Endothelial cell (in vitro differentiated cells): ENCODE measurements around the gene MPP3. TPM values are rescaled to one million over a fixed set of nuclear protein-coding genes. Genes with fewer than 3 reads are reported as not detected.
A peak's percentile ranks its signal among the peaks of the same experiment; 100 is the strongest.

Experiments used
- DNase-seq: peaks from one replicate; pipeline ENCODE4 v3.0.0; 2021; ENCODE audit warnings: low spot score
- H3K27ac Mint-ChIP-seq: one replicate; pipeline ENCODE4 v1.8.0; 2021; ENCODE audit warnings: mixed read lengths, inconsistent platforms; ENCODE audit not compliant: unreplicated experiment
- H3K27me3 Mint-ChIP-seq: one replicate; pipeline ENCODE4 v1.8.0; 2021; ENCODE audit warnings: mild to moderate bottlenecking, moderate library complexity, mixed read lengths, inconsistent platforms; ENCODE audit not compliant: unreplicated experiment
- H3K36me3 Mint-ChIP-seq: one replicate; pipeline ENCODE4 v1.8.0; 2021; ENCODE audit warnings: mild to moderate bottlenecking, low read depth, mixed read lengths, inconsistent platforms; ENCODE audit not compliant: unreplicated experiment
- H3K4me1 Mint-ChIP-seq: one replicate; pipeline ENCODE4 v1.8.0; 2021; ENCODE audit warnings: mild to moderate bottlenecking, mixed read lengths, inconsistent platforms; ENCODE audit not compliant: unreplicated experiment
- H3K4me3 Mint-ChIP-seq: one replicate; pipeline ENCODE4 v1.8.0; 2021; ENCODE audit warnings: mild to moderate bottlenecking, mixed read lengths, inconsistent platforms; ENCODE audit not compliant: unreplicated experiment
- H3K9me3 Mint-ChIP-seq: one replicate; pipeline ENCODE4 v1.8.0; 2021; ENCODE audit warnings: mixed read lengths, inconsistent platforms; ENCODE audit not compliant: unreplicated experiment
- total RNA-seq: library from RNA; stranded (reverse); fragmentation: NEBNext Ultra II Directional; extraction: Animal tissue kit (Norgen Biotek cat#: 25700); gene quantifications from one replicate; pipeline ENCODE4 v1.2.1, GENCODE V29; 2021; ENCODE audit not compliant: unreplicated experiment
- TF ChIP-seq, protein P1 (sequence below): fragments of 200-600 bp; sonication (generic); IDR thresholded peaks from one replicate; pipeline ENCODE4 v1.5.0; 2021; ENCODE audit warnings: antibody characterized with exemption; ENCODE audit not compliant: unreplicated experiment

MPP3 gene
- total RNA-seq, 1 donor from 2014 or later, result 5.2 TPM

DNA sequence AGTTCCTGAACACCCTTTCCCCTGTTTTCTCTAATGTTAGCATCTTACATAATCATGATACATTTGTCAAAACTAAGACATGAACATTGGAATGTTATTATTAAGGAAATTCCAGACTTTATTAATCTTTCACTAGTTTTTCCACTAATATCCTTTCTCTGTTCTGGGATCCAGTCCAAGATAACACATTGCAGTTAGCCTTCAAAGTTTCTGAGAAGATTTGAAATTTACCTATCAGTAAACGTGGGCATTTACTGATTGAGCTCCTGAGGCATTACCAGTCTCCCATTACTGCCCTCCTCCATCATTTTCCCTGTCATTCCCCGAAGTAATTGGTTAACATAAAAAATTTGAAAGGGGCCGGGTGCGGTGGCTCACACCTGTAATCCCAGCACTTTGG, 8.3 kb upstream of the MPP3 start:
- Mint-ChIP-seq H3K27me3 (peaks cover 6% of the 10 kb centered on the region), H3K4me1 (peaks cover 6% of the 10 kb centered on the region), H3K9me3 (no peaks in the 10 kb centered on the region)

GRCh38 chr17:43840814-43841213, 7.9 kb upstream of the MPP3 start:
- no peak for DNase-seq
- H3K4me1 Mint-ChIP-seq, result peaks cover 6% of the 10 kb centered on the region
- H3K4me3 Mint-ChIP-seq, result no peak overlapping the region
- no peaks in the 10 kb centered on the region for H3K36me3 Mint-ChIP-seq
- peaks cover 6% of the 10 kb centered on the region for H3K27me3 Mint-ChIP-seq
- no peaks in the 10 kb centered on the region for H3K9me3 Mint-ChIP-seq
- no peak overlapping the region for H3K27ac Mint-ChIP-seq
- TF ChIP-seq, protein P1, sequence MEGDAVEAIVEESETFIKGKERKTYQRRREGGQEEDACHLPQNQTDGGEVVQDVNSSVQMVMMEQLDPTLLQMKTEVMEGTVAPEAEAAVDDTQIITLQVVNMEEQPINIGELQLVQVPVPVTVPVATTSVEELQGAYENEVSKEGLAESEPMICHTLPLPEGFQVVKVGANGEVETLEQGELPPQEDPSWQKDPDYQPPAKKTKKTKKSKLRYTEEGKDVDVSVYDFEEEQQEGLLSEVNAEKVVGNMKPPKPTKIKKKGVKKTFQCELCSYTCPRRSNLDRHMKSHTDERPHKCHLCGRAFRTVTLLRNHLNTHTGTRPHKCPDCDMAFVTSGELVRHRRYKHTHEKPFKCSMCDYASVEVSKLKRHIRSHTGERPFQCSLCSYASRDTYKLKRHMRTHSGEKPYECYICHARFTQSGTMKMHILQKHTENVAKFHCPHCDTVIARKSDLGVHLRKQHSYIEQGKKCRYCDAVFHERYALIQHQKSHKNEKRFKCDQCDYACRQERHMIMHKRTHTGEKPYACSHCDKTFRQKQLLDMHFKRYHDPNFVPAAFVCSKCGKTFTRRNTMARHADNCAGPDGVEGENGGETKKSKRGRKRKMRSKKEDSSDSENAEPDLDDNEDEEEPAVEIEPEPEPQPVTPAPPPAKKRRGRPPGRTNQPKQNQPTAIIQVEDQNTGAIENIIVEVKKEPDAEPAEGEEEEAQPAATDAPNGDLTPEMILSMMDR, result no peak

More for the DNA sequence above, 8.3 kb upstream of the MPP3 start:
- no peak overlapping the region for H3K4me3 Mint-ChIP-seq
- TF ChIP-seq, protein P1, result no peak
- no peak for DNase-seq
- no peak overlapping the region for H3K27ac Mint-ChIP-seq
- no peaks in the 10 kb centered on the region for H3K36me3 Mint-ChIP-seq

DNA sequence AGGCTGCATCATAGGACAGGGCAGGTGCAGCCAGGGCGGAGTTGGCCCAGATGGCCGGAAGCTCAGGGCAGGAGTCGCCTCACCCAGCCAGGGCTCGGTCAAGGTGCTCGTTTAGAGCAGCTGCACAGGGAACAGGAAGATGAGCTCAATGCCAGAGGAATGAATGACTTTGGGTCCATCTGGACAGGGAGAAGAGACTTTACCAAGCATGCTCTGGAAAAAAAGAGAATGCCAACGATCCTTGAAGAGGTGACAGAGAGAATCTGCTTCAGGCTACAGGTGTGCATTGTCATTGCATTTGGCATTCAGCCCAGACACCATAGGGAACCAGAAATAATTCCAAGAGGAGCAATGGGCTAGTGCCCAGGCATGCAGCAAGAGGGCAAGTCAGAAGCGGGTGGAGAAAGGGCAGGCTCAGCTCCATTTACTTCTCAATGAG, 6.7 kb upstream of the MPP3 start:
- TF ChIP-seq, protein P1, result no peak
- Mint-ChIP-seq H3K4me3 (no peak overlapping the region), H3K9me3 (no peaks in the 10 kb centered on the region), H3K4me1 (peaks cover 6% of the 10 kb centered on the region), H3K27me3 (peaks cover 6% of the 10 kb centered on the region), H3K27ac (peak overlapping the region; percentile 3), H3K36me3 (no peaks in the 10 kb centered on the region)
- no peak for DNase-seq

GRCh38 chr17:43834106-43834505, 1.2 kb upstream of the MPP3 start:
- TF ChIP-seq, protein P1, result no peak
- peaks cover 8% of the 10 kb centered on the region for H3K4me1 Mint-ChIP-seq
- peaks cover 4% of the 10 kb centered on the region for H3K36me3 Mint-ChIP-seq
- peak overlapping the region; percentile 88 for H3K4me3 Mint-ChIP-seq
- H3K27ac Mint-ChIP-seq, result no peak overlapping the region
- H3K9me3 Mint-ChIP-seq, result peaks cover 12% of the 10 kb centered on the region
- DNase-seq, result no peak
- peaks cover 8% of the 10 kb centered on the region for H3K27me3 Mint-ChIP-seq

DNA sequence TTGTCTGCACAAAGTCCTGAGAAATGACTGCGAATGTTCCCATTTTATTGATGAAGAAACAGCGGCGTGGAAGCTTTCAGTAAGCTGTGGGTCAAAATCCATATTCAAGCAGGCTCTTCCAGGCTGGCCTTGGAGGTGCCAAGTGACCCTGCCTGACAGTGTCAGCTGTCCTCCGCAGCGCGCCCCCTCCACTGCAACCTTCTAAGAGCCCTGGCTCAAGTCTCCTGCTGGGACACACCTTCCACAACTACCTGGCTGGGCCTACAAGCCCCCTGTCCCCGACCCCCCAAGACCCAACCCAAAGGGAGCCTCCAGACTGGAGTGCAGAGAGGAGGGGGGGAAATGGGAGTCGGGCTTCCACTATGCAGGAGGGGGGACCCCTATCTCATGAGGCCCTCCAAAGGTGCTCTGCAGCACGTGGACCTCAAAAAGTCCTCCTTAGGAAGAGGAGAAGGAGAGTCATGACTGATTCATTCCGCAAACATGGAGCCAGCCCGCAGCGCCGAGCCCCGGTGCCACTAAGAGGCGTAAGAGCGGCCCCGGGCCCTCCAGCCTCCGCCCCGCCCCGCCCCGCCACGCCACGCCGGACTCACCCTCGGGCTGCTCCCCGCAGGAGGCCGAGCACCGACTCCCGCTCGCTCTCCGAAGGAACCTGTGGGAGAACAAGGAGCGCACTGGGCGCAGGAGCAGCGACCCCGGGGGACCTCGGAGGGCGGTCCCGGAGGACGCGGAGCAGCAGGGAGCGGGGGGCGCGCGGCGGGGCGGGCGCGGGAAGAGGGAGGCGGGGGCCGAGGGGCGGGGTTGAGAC, 574 bp downstream of the MPP3 start:
- H3K4me1 Mint-ChIP-seq, result peaks cover 25% of the 10 kb centered on the region
- peaks cover 4% of the 10 kb centered on the region for H3K36me3 Mint-ChIP-seq
- H3K4me3 Mint-ChIP-seq, result peak overlapping the region; percentile 86
- peaks cover 12% of the 10 kb centered on the region for H3K9me3 Mint-ChIP-seq
- TF ChIP-seq, protein P1, result no peak
- peaks cover 8% of the 10 kb centered on the region for H3K27me3 Mint-ChIP-seq
- DNase-seq, result peak; percentile 24
- H3K27ac Mint-ChIP-seq, result no peak overlapping the region
